Measurements from ENCODE around the gene EGFL8.
"Not testable (repeated sequence)": the region's sequence is repeated elsewhere in the genome, so short reads cannot be mapped to it uniquely, and the experiment has no call there.

EGFL8 gene

GRCh38 chr6:32200711-32201475 is 36.5 kb downstream of the EGFL8 start:
- no peak for DNase-seq (ENCODE audit: insufficient read length, low spot score)
- no peak for FAIRE-seq
- TF ChIP-seq CTCF (IDR thresholded peaks at IDR 0.05; ENCODE audit: insufficient read depth, missing control alignments) = no peak

GRCh38 chr6:32202186-32202585 is 37.8 kb downstream of the EGFL8 start:
- no peak for FAIRE-seq
- no peak for TF ChIP-seq CTCF (IDR thresholded peaks at IDR 0.05; ENCODE audit: insufficient read depth, missing control alignments)
- no peak for DNase-seq (ENCODE audit: insufficient read length, low spot score)

- FAIRE-seq (no peak), DNase-seq (ENCODE audit: insufficient read length, low spot score) (no peak)
- TF ChIP-seq CTCF (IDR thresholded peaks at IDR 0.05; ENCODE audit: insufficient read depth, missing control alignments) = no peak
Observed at GRCh38 chr6:32203426-32204267, 39.3 kb downstream of the EGFL8 start.

- DNase-seq (ENCODE audit: insufficient read length, low spot score) (no peak), FAIRE-seq (no peak)
- no peak for TF ChIP-seq CTCF (IDR thresholded peaks at IDR 0.05; ENCODE audit: insufficient read depth, missing control alignments)
Observed at GRCh38 chr6:32204268-32204715, 39.9 kb downstream of the EGFL8 start.

GRCh38 chr6:32208996-32209395 is 44.6 kb downstream of the EGFL8 start:
- TF ChIP-seq CTCF (IDR thresholded peaks at IDR 0.05; ENCODE audit: insufficient read depth, missing control alignments) = no peak
- FAIRE-seq (no peak), DNase-seq (ENCODE audit: insufficient read length, low spot score) (no peak)

- DNase-seq (ENCODE audit: insufficient read length, low spot score) (no peak), FAIRE-seq (no peak)
- TF ChIP-seq CTCF (IDR thresholded peaks at IDR 0.05; ENCODE audit: insufficient read depth, missing control alignments) = no peak
Observed at GRCh38 chr6:32210191-32210601, 45.8 kb downstream of the EGFL8 start.

GRCh38 chr6:32211432-32211831 is 47.0 kb downstream of the EGFL8 start:
- not testable (repeated sequence) for DNase-seq (ENCODE audit: insufficient read length, low spot score); FAIRE-seq

Data from D721Med (cell line).